MM.1S (cell line): ENCODE data around the gene TSPEAR.

Source experiments
- DNase-seq: peaks from one replicate; pipeline ENCODE4 v3.0.0-alpha.2; 2015
- H2AFZ ChIP-seq: fragments of 300-600 bp; sonication (generic); 2 replicates; pipeline ENCODE4 v1.6.0; 2016; ENCODE audit warnings: antibody characterized with exemption, low read length
- H3F3A ChIP-seq: fragments of 300-600 bp; sonication (generic); 2 replicates; pipeline ENCODE4 v1.6.1; 2016; ENCODE audit warnings: mild to moderate bottlenecking, antibody characterized with exemption, low read length, moderate library complexity, mixed read lengths; ENCODE audit not compliant: insufficient read depth
- H3K27ac ChIP-seq: fragments of 300-600 bp; sonication (generic); 2 replicates; pipeline ENCODE4 v1.5.1; 2016; ENCODE audit warnings: mild to moderate bottlenecking, low read length
- H3K27me3 ChIP-seq: fragments of 300-600 bp; sonication (generic); replicated peaks from 2 replicates; pipeline ENCODE4 v1.6.0; 2016; ENCODE audit warnings: low read length; ENCODE audit not compliant: insufficient read depth
- H3K36me3 ChIP-seq: fragments of 300-600 bp; sonication (generic); replicated peaks from 2 replicates; pipeline ENCODE4 v1.6.1; 2016; ENCODE audit warnings: mild to moderate bottlenecking, low read length, mixed read lengths; ENCODE audit not compliant: insufficient read depth
- H3K4me1 ChIP-seq: fragments of 300-600 bp; sonication (generic); 2 replicates; pipeline ENCODE4 v1.6.1; 2016; ENCODE audit warnings: low read length, mixed read lengths
- H3K4me2 ChIP-seq: fragments of 300-600 bp; sonication (generic); 2 replicates; pipeline ENCODE4 v1.6.0; 2016; ENCODE audit warnings: low read depth, low read length
- H3K4me3 ChIP-seq: fragments of 300-600 bp; sonication (generic); 2 replicates; pipeline ENCODE4 v1.5.1; 2016; ENCODE audit warnings: low read length, mixed read lengths
- H3K79me2 ChIP-seq: fragments of 300-600 bp; sonication (generic); 2 replicates; pipeline ENCODE4 v1.6.1; 2016; ENCODE audit warnings: mixed run types, low read length, mixed read lengths
- H3K9ac ChIP-seq: fragments of 300-600 bp; sonication (generic); 2 replicates; pipeline ENCODE4 v1.6.1; 2016; ENCODE audit warnings: low read length, mixed read lengths
- H3K9me2 ChIP-seq: fragments of 300-600 bp; sonication (generic); replicated peaks from 2 replicates; pipeline ENCODE4 v1.6.1; 2016; ENCODE audit warnings: mild to moderate bottlenecking, low read length, mixed read lengths; ENCODE audit not compliant: insufficient read depth
- H3K9me3 ChIP-seq: fragments of 300-600 bp; sonication (generic); replicated peaks from 2 replicates; pipeline ENCODE4 v1.6.1; 2016; ENCODE audit warnings: mild to moderate bottlenecking, low read length, mixed read lengths; ENCODE audit not compliant: insufficient read depth
- H4K20me1 ChIP-seq: fragments of 300-600 bp; sonication (generic); 2 replicates; pipeline ENCODE4 v1.6.1; 2016; ENCODE audit warnings: mild to moderate bottlenecking, low read length, moderate library complexity, mixed read lengths; ENCODE audit not compliant: insufficient read depth
- CTCF ChIP-seq: fragments of 300-600 bp; sonication (generic); IDR thresholded peaks from 2 replicates; pipeline ENCODE4 v1.5.1; 2016; ENCODE audit warnings: antibody characterized with exemption, low read length, mixed read lengths
- EZH2 ChIP-seq: fragments of 300-600 bp; sonication (generic); optimal IDR thresholded peaks from 2 replicates; pipeline ENCODE3; 2017; ENCODE audit warnings: low read depth, mild to moderate bottlenecking, antibody characterized with exemption, low read length, mixed read lengths
- EZH2phosphoT487 ChIP-seq: fragments of 300-600 bp; sonication (generic); IDR thresholded peaks from 2 replicates; pipeline ENCODE4 v1.6.1; 2018; ENCODE audit warnings: antibody characterized with exemption, low read length

Gene TSPEAR

DNA sequence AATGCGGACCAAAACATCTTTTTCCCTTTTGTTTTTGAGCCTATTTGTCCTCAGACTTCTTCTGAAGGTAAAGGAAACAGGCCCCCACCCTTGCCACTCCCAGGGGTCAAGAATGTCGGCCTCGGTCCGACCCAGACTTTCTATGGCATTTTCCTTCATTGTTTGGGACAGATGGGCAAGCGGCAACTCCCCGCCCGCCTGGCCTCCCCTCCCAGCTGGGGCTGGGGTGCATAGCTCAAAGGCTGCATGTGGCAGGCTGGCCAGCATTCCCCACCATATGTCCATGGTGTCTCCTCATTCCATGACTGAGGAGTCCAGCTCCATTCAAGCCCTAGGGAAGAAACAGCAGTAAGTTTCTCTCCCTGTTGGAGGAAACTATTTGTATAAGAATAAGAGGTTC, 29.4 kb upstream of the TSPEAR start:
- Histone ChIP-seq H3K4me1 (no peaks in the 10 kb centered on the region), H3K79me2 (no peaks in the 10 kb centered on the region), H3K9ac (no peak overlapping the region), H4K20me1 (no peaks in the 10 kb centered on the region), H3K4me2 (no peak overlapping the region), H3K9me2 (no peaks in the 10 kb centered on the region), H3K27ac (no peak overlapping the region), H3K36me3 (no peaks in the 10 kb centered on the region), H3K4me3 (no peak overlapping the region), H2AFZ (no peak overlapping the region), H3F3A (no peaks in the 10 kb centered on the region), H3K9me3 (no peaks in the 10 kb centered on the region), H3K27me3 (peaks cover 94% of the 10 kb centered on the region)
- no peak for DNase-seq
- TF ChIP-seq CTCF (no peak), EZH2 (no peak), EZH2phosphoT487 (no peak)

- Histone ChIP-seq H3K9me2 (no peaks in the 10 kb centered on the region), H3K27me3 (peaks cover 93% of the 10 kb centered on the region), H3K9ac (no peak overlapping the region), H3K36me3 (no peaks in the 10 kb centered on the region), H2AFZ (no peak overlapping the region), H3K4me2 (no peak overlapping the region), H4K20me1 (no peaks in the 10 kb centered on the region), H3K79me2 (no peaks in the 10 kb centered on the region), H3F3A (no peaks in the 10 kb centered on the region), H3K27ac (no peak overlapping the region), H3K4me3 (no peak overlapping the region), H3K4me1 (no peaks in the 10 kb centered on the region), H3K9me3 (no peaks in the 10 kb centered on the region)
- TF ChIP-seq EZH2phosphoT487 (no peak), EZH2 (no peak), CTCF (no peak)
- DNase-seq = no peak
Observed at GRCh38 chr21:44739316-44739715, 27.9 kb upstream of the TSPEAR start.

GRCh38 chr21:44738621-44739020, 27.2 kb upstream of the TSPEAR start:
- no peak overlapping the region for H3K27ac ChIP-seq
- no peaks in the 10 kb centered on the region for H3K9me3 ChIP-seq
- no peak overlapping the region for H3K4me2 ChIP-seq
- no peaks in the 10 kb centered on the region for H3K4me1 ChIP-seq
- no peaks in the 10 kb centered on the region for H3K79me2 ChIP-seq
- DNase-seq = no peak
- H2AFZ ChIP-seq = no peak overlapping the region
- H3K36me3 ChIP-seq = no peaks in the 10 kb centered on the region
- no peaks in the 10 kb centered on the region for H3K9me2 ChIP-seq
- H4K20me1 ChIP-seq = no peaks in the 10 kb centered on the region
- no peak for TF ChIP-seq CTCF
- TF ChIP-seq EZH2phosphoT487 = no peak
- no peak for TF ChIP-seq EZH2
- H3K9ac ChIP-seq = no peak overlapping the region
- H3F3A ChIP-seq = no peaks in the 10 kb centered on the region
- no peak overlapping the region for H3K4me3 ChIP-seq
- H3K27me3 ChIP-seq = peaks cover 93% of the 10 kb centered on the region
